ENCODE data around the gene MAN1A2.

The MAN1A2 gene

DNA sequence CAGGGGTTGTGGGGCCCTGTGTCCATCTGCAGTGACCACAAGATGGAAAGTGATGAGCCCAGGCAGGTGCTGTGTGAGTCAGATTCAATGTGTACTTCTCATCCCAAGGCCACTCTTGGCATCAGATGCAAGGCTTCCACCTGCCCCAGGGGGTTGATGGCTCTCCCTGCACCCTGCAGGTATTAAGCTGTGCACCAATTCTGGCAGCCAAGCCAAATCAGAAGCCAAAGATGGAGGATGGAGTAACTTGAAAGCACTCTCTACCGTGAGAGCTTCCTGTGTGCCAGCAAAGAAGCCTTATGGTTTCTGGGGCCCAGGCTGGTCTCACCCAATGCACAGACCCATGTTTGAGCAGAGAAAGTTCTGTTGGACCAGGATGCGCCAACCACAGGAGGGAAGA, 194.3 kb downstream of the MAN1A2 start:
- no peak for DNase-seq

DNA sequence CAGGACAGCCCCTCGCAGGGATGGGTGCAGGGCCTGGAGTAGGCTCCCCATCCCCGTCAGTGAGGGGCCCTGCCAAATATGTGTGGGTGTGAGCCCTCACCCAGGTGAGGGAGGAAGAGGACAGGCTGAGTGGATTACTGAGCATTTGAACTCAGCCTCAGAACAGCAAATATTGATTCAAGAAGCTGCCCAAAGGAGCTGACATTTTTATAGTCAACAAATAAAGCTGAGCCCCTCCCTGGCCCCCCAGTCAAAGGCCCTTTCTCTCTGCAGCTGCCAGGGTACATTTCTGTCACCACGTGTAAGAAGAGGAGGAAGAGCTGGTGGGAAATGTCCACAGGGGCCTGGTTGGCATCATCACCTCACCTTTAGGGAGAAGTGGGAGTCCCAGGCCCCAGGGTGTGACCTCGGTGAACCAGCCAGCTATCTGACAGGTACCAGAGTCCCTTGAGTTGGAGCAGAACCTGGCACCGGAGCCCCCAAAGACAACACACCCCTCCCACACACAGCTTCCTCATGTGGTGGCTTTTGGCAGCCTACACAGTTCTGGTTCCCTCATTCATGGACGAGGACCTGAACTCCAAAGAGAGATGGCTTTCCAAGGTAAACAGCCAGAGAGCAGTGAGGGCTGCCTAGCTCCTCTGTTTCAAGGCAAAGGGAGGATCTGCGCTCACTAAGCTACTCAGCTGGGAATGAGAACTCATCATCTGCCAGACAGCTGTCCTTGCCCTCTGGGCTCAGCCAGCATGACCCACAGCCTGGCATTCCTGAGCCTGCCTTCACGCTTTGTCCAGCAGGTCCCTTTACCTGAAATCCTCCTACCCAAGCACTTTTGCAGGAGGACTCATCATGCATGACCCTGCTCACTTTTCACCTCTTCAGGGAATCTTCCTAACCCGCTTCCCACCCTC, 195.6 kb downstream of the MAN1A2 start:
- DNase-seq: no peak

DNA sequence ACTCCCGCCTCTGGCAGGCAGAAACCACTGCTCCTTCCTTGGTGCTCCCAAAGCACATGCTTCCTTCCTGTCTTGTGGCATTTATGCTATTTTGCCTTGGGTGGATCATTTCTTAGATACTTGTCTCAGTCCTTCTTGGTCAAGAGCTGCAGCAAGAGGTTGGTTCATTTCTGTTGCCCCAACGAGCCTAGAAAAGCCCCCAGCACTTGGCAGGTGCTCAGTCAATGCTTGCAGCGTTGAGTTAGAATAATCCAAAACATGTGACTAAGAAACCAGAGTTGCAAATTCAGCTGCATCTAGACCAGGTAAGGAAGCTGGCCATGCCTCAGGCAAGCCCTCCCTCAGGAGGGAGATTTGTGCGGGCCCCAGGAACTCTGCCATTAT, 196.2 kb downstream of the MAN1A2 start:
- DNase-seq: no peak

DNA sequence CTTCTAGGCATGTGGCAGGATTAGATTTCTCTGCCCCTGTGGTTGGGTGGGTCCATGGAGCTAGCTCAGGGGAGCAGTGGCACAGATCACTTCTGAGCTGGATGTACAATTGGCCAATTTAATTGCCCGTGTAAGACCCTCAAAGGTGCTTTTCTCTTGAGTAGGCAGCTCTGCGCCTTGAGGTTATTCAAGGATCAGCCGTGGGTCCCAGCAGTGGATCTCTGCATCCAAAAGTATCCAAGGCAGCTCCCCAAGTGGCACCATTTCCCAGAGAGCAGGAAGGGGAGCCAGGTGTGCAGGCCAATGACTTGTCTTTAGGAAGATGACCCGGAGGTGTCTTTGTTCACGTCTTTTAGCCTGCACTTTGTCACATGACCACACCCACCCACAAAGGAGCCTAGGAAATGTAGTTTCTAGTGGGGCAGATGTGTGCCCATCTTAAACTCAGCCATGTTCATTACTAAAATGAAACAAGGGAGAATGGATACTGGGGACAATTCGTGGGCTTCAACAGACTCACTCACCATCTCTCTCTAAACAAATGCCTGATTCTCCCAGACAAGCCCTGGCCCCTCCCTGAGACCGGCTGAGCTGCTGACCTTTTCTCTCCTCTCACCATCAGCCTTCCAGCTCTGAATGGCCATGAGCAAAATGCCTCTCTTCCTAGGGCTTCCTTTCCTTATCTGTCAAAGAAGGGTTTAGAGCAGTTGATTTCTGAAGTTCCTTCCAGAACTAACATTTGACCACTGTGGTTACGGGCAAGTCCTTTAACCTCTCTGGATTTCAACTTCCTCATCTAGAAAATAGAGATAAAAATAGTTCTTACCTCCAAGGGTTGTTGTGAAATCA, 197.2 kb downstream of the MAN1A2 start:
- no peak for DNase-seq

DNA sequence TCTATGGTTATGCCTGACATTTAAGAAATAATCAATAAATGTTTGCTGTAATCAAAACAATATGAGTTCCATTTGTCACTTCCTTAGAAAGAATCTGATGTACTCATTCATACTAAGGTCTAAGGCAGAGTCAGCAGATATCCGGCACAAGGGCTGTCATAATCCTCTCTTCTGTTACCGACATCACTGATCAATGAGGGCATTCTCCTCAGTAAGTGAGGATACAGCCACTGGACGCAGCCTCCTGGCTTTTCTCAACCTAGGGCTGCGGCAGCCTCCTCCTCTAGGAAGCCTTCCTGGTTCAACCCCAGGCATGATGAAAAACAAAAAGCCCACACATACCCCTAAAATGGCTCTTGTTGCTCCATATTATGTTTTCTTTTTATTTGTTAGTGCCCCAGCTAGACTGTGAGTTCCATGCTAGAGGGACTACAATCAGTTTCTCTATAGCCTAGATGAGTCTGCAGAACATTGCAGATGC, 197.9 kb downstream of the MAN1A2 start:
- no peak for DNase-seq

DNA sequence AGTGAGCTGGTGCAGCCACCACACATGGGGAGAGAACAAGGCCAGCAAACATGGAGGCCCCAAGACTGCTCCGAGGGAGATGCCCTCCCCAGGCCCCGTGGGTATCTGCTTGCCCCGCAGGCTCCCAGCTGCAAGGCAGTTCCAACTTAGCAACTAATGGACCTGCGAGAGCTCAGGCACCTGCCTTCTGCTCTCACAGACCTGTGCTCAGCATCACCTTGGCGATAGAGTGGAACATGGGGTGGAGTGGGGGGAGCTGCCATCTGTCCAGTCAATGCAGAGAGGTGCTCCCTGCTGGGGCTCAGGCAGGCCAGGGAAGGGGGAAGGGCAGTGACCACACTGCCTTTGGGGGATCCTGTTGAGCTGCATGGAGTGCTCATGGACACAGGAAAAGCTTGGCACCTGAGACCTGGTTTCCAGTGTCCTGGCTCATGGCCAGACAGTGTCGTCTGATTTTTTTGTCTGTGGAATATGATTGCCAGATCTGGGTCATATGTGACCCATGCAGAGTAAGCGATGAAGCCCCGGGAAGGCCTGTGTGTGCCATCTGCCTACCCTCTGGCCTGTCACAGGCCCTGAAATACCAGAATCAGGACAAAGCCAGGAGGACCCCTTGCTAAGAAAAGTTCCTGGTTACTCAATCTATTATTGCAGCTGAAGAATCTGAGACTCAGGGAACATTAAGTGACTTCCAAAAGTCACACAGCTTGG, 198.7 kb downstream of the MAN1A2 start:
- DNase-seq: no peak

DNA sequence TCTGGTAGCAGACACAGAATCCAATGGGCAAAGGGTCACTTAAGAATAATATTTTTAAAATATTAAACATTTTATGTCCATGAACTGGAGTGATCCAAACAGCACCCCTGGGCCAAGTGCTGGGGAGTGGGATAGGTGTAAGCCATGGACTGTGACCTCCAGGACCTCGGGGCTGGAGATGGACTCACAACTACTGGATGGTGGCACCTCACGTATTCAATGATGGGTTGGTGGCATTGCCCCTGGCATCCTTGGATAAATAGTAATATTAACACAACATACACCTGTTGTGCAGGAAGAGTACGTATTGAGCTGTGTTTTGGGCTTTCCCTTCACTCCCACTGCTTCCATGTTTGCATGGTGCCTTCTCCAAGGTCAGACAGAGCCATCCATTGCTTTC, 199.3 kb downstream of the MAN1A2 start:
- no peak for DNase-seq

DNA sequence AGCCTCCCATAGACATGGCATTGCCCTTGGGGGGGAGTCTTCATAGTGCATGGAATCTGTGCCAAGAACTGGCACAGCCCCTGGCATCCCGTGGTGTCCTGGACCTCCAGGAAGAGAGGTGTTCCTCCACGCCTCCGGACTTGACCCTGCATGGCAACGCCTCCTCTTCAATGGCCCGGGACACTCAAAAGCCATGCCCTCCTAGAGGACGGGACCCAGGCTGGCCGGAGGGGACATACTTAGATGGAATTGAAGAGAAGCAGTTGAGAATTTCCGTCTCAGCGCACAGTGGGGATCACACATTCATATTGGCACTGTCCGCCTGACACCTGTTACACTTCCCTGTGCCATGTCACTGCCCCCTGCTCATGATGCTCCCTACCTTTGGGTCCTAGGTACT, 200.2 kb downstream of the MAN1A2 start:
- no peak for DNase-seq

DNA sequence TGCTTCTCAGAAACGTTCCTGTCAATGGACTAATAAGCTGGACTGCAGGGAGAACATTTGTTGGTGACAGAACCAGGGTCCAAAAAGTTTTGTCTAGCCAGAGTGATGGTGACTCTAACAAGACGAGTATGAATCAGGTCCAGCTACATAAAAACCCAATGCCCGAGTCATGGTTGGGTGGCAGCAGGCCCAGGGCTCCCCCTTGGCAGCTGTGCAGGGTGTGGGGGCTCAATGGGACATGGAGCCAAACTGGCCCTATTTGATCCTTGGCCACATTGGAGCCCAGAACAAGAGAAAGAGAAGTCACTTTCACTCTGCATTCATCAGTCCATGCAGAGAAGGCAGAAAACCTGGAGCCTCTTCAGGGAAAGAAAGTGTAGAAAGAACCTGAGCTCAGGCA, 200.7 kb downstream of the MAN1A2 start:
- DNase-seq: no peak

DNA sequence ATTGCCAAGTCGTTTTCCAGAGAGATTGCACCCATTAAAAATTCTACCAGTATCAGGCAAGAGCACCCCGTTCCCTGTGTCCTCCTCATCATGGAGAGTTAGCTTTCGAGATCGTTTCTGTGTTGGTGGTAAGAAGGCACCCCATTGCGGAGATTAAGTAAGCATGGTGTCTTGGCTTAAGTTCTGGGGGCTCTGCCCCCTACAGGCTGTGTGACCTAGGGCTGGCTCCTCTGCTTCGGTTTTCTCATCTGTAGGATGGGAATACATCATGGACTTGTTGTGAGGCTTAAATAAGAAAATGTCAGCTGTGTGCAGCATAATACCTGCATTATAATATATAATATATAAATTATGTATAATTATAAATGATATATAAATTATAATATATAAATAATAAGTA, 201.8 kb downstream of the MAN1A2 start:
- DNase-seq: no peak

DNA sequence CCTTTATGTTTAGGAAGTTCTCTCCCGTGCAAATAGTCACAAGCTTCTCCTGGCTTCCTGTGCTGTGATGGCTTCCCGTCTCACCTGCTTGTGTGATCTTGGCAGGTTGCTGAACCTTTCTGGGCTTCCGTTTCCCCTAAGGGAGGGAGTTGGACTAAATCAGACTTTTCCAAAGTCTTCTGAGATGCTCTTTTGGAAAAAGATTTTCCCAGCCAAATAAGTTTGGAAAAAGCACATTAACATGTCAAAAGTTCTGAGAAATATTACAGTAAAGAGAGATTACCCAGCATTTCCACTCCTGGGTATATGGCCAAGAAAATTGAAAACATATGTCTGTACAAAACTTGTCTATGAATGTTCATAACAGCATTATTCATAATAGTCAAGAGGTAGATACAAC, 202.6 kb downstream of the MAN1A2 start:
- DNase-seq: no peak

DNA sequence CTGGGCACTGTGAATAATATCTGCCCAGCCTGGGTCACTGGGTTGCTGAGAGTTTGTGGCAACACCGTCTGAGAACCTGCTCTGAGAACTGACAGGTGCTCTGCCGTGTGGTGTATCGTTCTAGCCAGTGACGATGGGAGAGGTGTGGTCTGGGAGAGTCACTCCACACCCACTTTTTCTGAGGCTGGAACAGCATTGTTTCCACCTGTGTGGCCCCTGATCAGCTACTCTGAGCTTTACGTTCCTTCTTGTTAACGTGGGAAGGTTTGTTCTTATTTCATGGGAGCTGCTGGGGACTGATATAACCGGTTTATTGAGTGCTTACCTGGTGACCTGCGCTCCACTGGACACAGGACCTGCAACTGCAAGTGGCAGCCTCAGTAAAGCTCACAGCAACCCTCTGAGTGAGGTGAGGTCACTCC, 203.8 kb downstream of the MAN1A2 start:
- DNase-seq: no peak

DNA sequence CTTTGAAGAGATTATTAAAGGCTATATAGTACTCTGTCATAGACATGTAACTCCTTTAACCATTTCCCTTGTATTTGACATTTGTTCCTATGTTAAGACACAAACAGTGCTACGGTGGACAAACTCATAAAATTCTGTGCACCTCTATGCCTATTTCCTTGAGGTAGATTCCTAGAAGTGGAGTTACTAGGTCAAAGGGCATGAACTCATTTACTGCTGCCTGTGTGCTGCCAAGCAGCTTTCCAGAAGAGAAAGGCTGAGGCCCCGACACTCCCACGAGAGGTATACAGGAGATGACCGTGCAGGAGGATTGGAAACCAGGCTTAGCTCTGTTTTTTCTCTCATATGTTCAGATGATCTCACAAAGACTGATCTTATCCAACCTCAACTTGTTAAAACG, 204.2 kb downstream of the MAN1A2 start:
- DNase-seq: no peak

DNA sequence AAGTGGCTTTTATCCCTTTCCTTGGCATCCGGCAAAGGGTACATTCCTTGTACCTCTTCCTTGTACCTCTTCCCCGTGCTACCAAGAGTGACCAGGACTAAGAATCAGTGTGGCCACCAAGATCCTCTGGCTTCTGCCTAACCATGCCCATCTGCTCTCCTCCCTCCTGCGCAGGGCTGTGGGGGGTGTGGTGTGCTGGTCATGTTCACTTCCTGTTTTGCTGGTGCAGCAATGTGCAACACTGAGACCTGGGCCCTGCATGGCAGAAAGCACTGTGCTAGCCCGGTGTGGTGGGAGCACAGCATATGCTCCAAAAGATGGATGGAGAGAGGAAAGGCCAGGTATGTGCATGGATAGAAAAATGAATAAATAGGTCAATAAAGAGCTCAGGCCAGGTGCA, 205.3 kb downstream of the MAN1A2 start:
- no peak for DNase-seq

DNA sequence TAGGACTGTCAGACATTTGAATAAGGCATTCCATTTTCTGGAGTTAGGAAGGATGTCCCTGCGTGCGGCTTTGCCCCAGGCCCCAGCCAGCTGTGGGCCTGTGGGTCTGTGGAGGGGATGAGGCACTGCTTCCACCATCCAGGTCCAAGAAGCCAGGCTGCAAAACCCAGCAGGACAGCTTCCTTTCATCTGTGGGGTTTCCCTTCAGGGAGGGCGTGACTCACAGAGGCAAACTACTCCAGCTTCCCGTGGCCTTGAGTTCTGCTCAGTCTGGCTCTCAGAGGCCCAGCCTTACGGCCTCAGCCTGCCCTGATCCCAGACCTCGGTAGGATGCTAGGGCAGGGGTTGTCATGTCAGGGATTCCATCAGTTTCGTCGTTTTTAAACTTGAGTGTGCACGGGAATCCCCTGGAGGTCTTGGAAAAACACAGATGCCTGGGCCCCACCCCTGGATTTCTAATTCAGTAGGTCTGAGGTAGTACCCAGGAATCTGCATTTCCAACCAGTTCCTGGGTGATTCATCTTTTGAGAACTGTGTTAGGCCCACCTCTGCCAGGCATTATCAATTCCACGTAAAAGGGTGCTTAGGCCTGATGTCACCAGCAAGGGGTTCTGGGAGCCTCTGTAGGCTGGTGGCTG, 206.3 kb downstream of the MAN1A2 start:
- peak; percentile 11 for DNase-seq

DNA sequence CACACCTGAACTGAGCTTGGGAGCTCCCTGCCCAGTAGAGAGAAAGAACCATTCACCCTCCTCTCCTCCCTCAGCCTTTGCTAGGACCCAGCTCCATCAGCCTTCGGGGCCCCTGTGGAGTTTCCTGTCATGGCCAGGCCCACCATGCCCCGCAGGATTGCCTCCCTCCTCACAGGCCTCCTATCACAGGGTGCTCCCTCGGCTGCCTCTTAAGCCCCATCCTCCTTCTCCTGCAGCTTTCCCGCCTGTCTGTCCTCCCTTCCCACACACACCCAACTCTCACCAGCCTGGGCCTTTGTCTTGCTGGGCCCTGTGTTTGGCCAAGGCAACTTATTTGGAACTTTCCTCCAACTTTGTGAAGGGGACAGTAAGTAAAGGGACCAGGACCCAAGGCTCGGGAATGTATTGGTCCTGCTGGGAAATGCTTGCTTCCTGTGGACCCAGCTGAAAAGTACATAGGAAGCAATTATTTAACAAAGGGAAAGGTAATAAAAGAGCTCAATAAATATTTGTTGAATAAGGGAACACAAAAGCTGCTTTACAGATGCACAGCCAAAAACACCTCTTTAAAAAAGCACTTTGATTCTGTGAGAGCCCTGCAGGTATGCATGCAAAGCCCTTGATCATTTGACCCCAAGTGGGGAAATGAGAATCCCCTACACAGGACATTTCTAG, 207.0 kb downstream of the MAN1A2 start:
- DNase-seq: no peak

DNA sequence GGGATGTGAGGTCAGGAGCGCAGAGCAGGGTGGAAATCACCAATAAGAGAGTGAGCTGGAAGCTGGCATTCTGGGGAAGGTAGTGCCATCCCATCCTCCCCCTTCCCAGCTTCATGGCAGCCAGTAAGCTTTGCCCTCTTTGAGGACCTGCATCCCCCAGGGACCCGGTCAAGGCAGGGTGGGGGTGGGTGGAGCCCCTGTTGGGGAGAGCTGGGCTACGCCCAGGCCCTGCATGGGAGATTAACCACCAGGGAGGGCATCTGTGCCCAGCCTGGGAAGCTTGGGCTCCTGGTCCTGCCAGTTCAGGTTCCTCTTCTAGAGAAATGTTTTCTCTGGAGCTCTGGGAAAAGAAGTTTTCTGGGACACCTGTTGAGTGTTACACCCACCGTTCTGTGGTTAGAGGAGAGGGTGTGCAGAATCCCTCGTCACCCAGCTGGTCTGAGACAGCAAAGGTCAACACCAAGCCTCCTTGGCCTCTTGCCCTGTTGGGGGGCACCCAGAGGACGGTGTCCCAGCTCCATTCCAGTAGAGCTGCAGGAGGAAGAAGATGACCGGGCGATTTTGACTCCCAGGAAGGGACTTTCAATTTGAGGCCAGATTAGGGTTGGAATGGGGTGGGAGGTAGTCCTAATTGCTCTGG, 208.5 kb downstream of the MAN1A2 start:
- no peak for DNase-seq

DNA sequence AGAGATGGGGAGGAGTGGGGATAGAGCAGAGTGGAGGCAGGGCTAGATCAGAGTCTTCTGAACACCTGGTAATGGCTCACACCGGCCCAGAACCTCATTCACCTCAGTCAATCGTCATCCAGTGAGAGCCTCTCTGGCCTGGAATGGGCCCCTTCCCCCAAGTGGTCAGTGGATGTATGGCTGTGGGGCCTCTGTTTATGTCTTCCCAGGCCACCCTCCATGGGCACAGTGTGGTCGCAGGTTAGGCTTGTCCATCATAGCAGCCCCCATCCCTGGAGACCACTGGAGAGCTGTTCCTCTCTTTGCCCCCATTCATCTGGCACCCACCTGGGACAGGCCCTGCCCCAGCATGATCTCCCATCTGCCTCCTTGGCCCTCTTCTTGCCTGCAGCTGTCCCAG, 209.0 kb downstream of the MAN1A2 start:
- no peak for DNase-seq

DNA sequence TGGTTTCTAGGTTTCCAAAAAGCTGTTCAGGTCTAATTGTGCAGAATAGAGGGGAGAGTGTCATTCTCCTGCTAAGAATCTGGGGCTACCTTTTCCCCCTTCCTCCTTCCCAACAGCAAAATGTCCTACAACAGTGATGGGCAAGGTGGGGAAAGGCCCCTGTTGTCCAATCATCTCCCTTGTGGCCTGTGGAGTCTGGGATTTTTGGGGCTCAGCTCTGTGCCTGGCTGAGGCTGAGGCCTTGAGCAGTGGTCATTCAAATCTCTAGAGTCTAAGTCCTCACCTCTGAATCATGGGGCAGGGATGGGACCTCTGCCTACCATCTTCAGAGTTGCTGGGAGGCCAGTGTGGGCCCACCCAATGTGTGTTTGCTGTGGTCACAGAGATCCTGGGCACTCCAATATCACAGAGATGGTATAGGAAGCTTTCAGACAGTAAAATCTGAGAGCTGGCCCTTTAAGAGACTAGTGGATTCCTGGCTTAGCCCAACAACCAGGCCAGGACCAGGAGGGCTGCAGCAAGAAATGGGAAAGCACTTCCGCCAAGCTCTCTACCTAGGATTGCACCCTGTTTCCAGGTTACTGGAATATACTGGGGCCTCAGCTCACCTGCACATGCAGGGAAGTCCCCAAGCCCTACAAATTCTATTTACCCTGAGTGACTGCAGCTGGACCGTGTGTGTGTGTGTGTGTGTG, 210.1 kb downstream of the MAN1A2 start:
- DNase-seq: no peak

DNA sequence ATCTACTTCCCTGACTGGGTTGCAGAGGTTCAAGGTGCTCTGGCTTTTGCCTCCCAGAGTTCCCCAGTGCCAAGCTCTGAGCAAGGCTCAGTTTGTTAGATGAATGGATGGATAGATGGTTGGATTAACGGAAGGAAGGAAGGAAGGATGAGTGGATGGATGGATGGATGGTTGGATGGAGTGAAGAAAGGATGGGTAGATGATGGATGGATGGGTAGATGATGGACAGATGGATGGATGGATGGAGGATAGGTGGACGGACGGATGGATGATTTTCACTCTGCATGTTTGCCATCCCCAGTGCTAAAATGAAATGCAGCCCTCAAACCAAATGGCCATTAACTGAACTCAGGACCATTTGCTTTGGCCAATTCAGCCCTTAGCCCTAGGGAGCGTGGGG, 211.2 kb downstream of the MAN1A2 start:
- DNase-seq: no peak
